ENCODE data around the gene ZNF853. TPM values are rescaled to one million over a fixed set of nuclear protein-coding genes. Genes with fewer than 3 reads are reported as not detected.

Gene ZNF853
- total RNA-seq: 10 to 100 TPM; 13.3 to 25.2 TPM

GRCh38 chr7:6614953-6615722, at the start of gene ZNF853:
TSS of gene ZNF853 (plus strand) at chr7:6615610. CDS start at chr7:6616175, 565 bp downstream.
- Histone ChIP-seq H3K4me1 (peaks cover 0 to 16% of the 10 kb centered on the region in 2 donors), H3K36me3 (no peaks in the 10 kb centered on the region), H3K27me3 (no peaks in the 10 kb centered on the region), H3K27ac (peak within 1 kb of the TSS; percentile 26 to 29), H3K4me3 (peak within 1 kb of the TSS; percentile 67 to 68), H3K9me3 (no peaks in the 10 kb centered on the region)
- TF ChIP-seq, protein P1, sequence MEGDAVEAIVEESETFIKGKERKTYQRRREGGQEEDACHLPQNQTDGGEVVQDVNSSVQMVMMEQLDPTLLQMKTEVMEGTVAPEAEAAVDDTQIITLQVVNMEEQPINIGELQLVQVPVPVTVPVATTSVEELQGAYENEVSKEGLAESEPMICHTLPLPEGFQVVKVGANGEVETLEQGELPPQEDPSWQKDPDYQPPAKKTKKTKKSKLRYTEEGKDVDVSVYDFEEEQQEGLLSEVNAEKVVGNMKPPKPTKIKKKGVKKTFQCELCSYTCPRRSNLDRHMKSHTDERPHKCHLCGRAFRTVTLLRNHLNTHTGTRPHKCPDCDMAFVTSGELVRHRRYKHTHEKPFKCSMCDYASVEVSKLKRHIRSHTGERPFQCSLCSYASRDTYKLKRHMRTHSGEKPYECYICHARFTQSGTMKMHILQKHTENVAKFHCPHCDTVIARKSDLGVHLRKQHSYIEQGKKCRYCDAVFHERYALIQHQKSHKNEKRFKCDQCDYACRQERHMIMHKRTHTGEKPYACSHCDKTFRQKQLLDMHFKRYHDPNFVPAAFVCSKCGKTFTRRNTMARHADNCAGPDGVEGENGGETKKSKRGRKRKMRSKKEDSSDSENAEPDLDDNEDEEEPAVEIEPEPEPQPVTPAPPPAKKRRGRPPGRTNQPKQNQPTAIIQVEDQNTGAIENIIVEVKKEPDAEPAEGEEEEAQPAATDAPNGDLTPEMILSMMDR (IDR thresholded peaks at IDR 0.05): no peak
- DNase-seq (ENCODE audit: low spot score): no peak

DNA sequence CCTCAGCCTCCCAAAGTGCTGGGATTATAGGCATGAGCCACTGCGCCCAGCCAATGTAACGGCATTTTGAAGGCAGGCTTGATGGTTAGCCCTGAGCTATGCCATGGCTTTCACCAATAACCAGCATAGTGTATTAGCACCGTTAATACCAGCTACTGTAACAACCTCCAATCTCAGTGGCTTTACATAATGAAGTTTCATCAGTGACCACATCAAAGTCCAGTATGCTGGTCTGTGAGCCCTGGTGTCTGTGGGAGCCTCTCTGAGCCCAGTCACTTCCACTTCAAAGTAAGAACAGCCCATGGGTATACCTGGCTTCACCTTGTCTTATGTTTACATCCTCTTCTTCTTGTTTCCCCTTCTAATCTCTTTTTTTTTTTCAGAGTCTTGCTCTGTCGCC, 49.8 kb upstream of the ZNF853 start:
- TF ChIP-seq, protein P1 (IDR thresholded peaks at IDR 0.05): no peak
- no peaks in the 10 kb centered on the region for H3K27me3 ChIP-seq
- no peak overlapping the region for H3K4me3 ChIP-seq
- H3K36me3 ChIP-seq: no peaks in the 10 kb centered on the region
- no peaks in the 10 kb centered on the region for H3K9me3 ChIP-seq
- no peak for DNase-seq (ENCODE audit: low spot score)
- H3K4me1 ChIP-seq: no peaks in the 10 kb centered on the region
- H3K27ac ChIP-seq: no peak overlapping the region

DNA sequence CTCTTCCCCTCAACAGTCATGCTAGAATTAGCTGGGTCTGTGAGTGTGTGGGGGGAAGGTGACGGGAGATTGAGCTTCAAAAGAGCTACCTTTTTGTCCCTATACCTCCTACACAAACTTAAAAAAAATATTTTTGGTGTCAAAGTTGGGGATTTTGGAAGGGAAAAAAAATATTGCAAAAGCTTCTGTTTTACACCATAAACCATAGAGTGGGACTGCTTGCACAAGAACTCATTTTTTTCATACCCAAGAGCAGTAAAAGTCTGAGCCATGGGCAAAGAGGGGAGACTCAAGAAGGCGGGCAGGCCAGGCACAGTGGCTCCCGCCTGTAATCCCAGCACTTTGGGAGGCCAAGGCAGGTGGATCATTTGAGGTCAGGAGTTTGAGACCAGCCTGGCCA, 47.5 kb upstream of the ZNF853 start:
- no peak overlapping the region for H3K27ac ChIP-seq

GRCh38 chr7:6571160-6571779, 44.1 kb upstream of the ZNF853 start:
- no peak overlapping the region for H3K4me3 ChIP-seq
- no peaks in the 10 kb centered on the region for H3K36me3 ChIP-seq
- H3K4me1 ChIP-seq: no peaks in the 10 kb centered on the region
- H3K27me3 ChIP-seq: no peaks in the 10 kb centered on the region
- no peak overlapping the region for H3K27ac ChIP-seq
- H3K9me3 ChIP-seq: no peaks in the 10 kb centered on the region
- TF ChIP-seq, protein P1 (IDR thresholded peaks at IDR 0.05): no peak
- DNase-seq (ENCODE audit: low spot score): no peak

More for the DNA sequence above, 47.5 kb upstream of the ZNF853 start:
- Histone ChIP-seq H3K27me3 (no peaks in the 10 kb centered on the region), H3K36me3 (no peaks in the 10 kb centered on the region), H3K4me1 (no peaks in the 10 kb centered on the region), H3K4me3 (no peak overlapping the region), H3K9me3 (no peaks in the 10 kb centered on the region)
- DNase-seq (ENCODE audit: low spot score): no peak
- TF ChIP-seq, protein P1 (IDR thresholded peaks at IDR 0.05): no peak

- Histone ChIP-seq H3K4me1 (no peaks in the 10 kb centered on the region), H3K27me3 (no peaks in the 10 kb centered on the region), H3K27ac (no peak overlapping the region), H3K36me3 (no peaks in the 10 kb centered on the region), H3K4me3 (no peak overlapping the region), H3K9me3 (no peaks in the 10 kb centered on the region)
- TF ChIP-seq, protein P1 (IDR thresholded peaks at IDR 0.05): no peak
- DNase-seq (ENCODE audit: low spot score): no peak
Observed at GRCh38 chr7:6575281-6576023, 40.0 kb upstream of the ZNF853 start.

All from right atrium auricular region (tissue), 2 donors.